ENCODE data around the gene EDN2.

EDN2 gene

GRCh38 chr1:41484402-41485241 is at the start of gene EDN2:
Gene EDN2, minus strand, starts transcription at chr1:41484683. Its CDS starts 82 bp downstream, at chr1:41484601.
- no peak for DNase-seq

DNA sequence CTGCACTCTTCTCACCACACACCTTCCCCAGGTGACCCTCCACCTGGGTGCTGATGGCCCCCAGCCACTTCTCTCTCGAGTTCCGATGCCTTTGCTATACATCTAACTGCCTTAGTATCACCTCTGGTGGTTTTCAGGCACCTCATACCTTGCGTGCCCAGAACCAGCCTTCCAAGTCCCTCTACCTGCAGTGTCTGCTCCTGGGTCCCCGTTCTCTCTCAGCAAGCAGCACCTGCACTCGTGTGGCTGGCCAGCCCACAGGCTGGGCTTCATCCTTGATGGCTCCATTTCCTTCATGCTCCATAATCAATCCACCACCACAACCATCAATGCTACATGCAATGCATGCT is 49.2 kb upstream of the EDN2 start:
- peak in 1 of 2 donors; percentile 1 for DNase-seq

- DNase-seq, result no peak
Observed at GRCh38 chr1:41533016-41533730, 48.7 kb upstream of the EDN2 start.

DNA sequence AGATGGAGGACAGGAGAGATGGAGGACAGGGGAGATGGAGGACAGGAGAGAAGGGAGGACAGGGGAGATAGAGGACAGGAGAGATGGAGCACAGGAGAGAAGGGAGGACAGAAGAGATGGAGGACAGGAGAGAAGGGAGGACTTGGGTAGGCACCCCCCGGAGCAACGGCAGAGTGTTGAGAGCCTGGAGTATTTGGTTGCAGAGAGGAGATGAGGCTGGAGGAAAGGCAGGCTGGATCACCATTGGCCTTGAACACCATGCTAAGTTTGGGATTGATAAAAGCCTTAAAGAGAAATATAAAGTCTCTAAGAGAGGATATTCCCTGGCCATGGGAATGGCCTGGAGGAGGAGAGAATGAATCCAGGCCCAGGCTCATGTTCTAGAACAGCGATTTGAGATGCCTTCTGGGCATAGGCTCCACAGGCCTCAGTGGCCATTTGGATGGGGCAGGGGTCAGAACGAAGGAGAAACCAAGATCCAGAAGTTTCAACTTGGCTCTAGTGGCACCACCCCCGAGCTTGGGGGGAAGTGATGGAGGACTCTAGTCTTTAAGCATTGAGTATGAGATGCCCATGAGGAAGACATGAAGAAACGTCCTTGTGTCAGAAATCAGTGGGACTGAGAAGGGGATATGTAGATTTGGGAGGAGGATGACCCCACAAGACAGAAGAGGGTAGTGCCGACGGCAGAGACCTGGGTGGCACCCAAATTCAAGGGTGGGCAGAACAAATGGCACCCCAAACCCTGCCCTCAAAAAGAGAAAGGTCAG is 47.9 kb upstream of the EDN2 start:
- DNase-seq, result no peak

GRCh38 chr1:41530411-41530810 is 45.9 kb upstream of the EDN2 start:
- no peak for DNase-seq

GRCh38 chr1:41529621-41530395 is 45.3 kb upstream of the EDN2 start:
- peak in 1 of 2 donors; percentile 0 for DNase-seq

- no peak for DNase-seq
Observed at GRCh38 chr1:41528726-41529605, 44.5 kb upstream of the EDN2 start.

DNA sequence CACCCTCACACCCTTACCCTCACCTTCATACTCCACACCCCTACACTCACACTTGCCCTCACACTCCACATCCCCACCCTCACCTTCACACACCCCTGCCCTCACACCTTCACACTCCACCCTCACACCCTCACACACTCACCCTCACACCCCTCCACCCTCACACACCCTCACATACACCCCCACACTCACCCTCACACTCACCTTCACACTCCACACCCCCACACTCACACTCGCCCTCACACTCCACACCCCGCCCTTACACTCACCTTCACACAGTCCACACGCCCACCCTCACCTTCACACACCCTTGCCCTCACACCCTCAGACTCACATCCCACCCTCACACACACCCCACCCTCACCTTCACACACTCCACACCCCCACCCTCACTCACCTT is 43.6 kb upstream of the EDN2 start:
- no peak for DNase-seq

DNA sequence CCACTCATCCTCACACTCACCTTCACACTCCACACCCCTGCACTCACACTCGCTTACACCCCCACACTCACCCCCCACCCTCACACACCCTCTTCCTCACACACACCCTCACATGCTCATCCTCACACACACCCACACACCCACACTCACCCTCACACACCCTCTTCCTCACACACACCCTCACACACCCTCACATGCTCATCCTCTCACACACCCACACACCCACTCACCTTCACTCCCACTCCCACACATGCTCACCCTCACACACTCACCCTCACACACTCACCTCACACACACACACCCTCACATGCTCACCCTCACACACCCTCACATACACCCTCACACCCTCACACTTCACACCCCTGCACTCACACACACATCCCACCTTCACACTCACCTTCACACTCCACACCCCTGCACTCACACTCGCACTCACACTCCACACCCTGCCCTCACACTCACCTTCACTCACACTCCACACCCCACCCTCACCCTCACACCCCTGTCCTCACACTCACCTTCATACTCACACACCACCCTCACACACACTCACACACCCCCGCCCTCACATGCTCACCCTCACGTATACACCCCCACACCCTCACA is 42.6 kb upstream of the EDN2 start:
- DNase-seq, result no peak

DNA sequence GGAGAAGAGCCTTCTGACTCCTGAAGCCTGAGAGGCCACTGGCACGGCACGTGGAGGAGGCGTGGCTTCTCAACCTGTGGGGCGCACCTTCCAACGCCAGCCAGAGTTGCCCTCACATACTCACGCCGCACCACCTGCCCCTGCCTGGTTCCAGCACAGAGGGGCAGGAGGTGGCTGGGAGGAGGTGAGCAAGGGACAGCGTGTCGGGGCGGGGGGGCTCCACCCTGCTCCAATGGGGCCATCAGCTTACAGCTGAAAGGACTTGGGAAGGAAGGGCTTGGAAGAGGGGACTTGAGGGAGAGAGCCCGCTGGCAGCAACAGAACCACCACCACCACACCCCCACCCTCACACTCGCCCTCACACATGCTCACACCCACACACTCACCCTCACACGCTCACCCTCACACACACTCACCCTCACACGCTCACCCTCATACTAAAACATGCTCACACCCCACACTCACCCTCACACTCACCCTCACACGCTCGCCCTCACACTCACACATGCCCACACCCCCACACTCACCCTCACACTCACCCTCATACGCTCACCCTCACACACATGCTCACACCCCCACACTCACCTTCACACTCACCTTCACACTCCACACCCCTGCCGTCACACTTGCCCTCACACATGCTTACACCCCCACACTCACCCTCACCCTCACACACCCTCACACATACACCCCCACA is 41.6 kb upstream of the EDN2 start:
- no peak for DNase-seq

DNA sequence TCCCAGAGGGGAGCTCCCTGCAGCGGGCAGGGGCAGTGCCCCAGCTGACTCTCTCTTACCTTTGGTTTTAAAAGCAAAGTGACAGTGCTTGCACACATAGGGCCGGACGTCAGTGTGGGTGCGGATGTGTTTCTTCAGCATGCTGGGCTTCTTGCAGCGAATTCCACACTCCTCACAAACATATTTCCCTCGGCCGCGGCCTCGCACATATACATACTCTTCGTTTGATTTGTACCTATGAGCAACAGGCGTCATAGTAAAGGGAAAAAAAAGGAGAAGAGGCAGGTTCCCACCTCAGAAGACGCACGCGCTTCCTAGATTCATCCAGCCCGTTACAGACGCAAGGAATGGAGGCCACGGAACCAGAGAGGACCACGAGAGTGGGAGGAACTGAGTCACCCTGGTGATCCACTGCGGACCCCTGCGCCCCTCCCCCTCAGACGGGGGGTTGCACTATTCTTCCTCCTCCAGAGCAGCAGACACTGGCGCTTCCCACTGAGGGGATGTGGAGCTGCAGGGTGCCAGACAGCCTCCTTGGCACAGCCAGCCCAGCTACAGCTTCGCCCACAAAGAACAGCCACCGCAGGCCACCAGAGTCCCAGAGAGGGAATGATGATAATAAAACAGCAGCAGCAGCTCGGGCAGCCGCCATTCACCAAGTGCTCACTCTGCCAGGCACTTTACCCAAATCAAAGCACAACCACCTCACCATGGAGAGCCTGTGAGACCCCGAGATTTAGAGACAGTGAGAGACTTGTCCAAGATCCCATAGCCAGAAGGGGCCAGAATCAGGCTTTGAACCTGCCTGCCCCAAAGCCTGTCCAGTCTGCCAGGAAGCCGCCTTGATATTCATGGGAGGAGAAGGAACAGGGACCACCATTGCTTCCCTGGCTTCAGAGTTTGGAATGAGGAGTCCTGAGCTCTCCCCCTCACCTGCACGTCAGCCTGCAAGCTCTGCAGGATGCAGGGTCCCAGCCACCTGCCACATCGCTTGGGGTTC is 40.5 kb upstream of the EDN2 start:
- no peak for DNase-seq

- DNase-seq, result no peak
Observed at GRCh38 chr1:41523949-41524675, 39.6 kb upstream of the EDN2 start.

GRCh38 chr1:41523071-41523470 is 38.6 kb upstream of the EDN2 start:
- DNase-seq, result no peak

GRCh38 chr1:41521766-41522165 is 37.3 kb upstream of the EDN2 start:
- no peak for DNase-seq

DNA sequence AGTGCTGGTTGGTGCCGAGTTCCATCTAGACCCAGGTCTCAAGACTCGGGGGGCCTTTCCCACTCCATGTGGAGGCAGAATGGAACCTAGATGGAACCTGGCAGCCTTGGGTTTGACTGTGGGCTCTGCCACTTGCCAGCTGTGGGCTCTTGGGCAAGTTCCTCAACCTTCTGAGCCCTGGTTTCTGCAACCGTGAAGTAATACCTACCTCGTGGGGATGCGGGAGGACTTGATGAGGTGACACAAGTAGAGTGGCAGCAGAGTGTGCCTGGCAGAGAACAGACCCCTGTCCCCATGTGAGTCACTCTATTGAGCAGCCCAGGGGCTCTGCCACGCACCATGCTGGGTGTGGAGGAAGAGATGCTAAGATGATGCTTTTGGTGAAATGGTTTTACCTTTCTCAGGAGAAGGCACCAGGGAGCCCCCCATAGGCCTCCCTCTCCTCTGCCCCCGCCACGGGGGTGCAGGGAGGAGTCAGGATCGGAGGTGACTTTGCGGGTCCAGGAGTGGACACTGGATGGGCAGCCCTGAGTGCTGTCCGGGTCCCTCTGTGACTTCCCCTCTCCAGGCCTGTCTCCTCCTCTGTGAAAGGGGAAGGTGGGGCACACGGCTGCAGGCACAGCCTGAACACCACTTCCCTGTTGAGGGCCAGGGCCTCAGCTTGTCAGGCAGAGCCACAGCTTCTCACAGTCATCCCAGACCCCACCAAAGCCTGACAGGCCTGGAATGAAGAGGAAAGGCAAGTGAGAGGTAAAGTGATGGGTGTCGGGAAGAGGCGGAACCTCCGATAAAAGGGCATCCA is 36.7 kb upstream of the EDN2 start:
- DNase-seq, result no peak

GRCh38 chr1:41519667-41520066 is 35.2 kb upstream of the EDN2 start:
- no peak for DNase-seq

- DNase-seq, result no peak
Observed at GRCh38 chr1:41518471-41518870, 34.0 kb upstream of the EDN2 start.

GRCh38 chr1:41517062-41517438 is 32.6 kb upstream of the EDN2 start:
- DNase-seq, result no peak

Data from stimulated activated CD4-positive, alpha-beta T cell treated with anti-CD3 and anti-CD28 coated beads, Interleukin-2, amount 100 ng/mL, for 24 hours (primary cell).